ENCODE measurements around the gene TRAF1.

GRCh38 chr9:120856700-120857099, 69.9 kb downstream of the TRAF1 start:
- TF ChIP-seq CTCF (IDR thresholded peaks at IDR 0.05 in 2 of 3, conservative IDR thresholded peaks at IDR 0.05 in 1 of 3; ENCODE audit: borderline replicate concordance in 1 of 3, insufficient read depth in 1 of 3, low read depth in 2 of 3, low read length in 2 of 3): no peak
- TF ChIP-seq MAX (IDR thresholded peaks at IDR 0.05): no peak
- TF ChIP-seq POLR2A (IDR thresholded peaks at IDR 0.05; ENCODE audit: borderline replicate concordance, extremely low read depth, insufficient read depth, insufficient read length): no peak
- TF ChIP-seq EZH2 (IDR thresholded peaks at IDR 0.05): no peak
- no peak for TF ChIP-seq POLR2AphosphoS5 (IDR thresholded peaks at IDR 0.05; ENCODE audit: low read depth, low read length)
- no peak for TF ChIP-seq REST (IDR thresholded peaks at IDR 0.05; ENCODE audit: low read depth)
- TF ChIP-seq RAD21 (IDR thresholded peaks at IDR 0.05; ENCODE audit: low read depth): no peak
- no peak for TF ChIP-seq ZNF274 (IDR thresholded peaks at IDR 0.05; ENCODE audit: low read depth, low read length)
- no peak for TF ChIP-seq ELF1 (IDR thresholded peaks at IDR 0.05; ENCODE audit: borderline replicate concordance, low read depth)
- TF ChIP-seq EZH2phosphoT487 (IDR thresholded peaks at IDR 0.05; ENCODE audit: borderline replicate concordance): no peak
- TF ChIP-seq SP1 (IDR thresholded peaks at IDR 0.05; ENCODE audit: low read depth): no peak
- no peak for TF ChIP-seq EGR1 (IDR thresholded peaks at IDR 0.05; ENCODE audit: low read depth)
- no peak for TF ChIP-seq CEBPB (IDR thresholded peaks at IDR 0.05; ENCODE audit: low read depth)
- TF ChIP-seq TCF7L2 (IDR thresholded peaks at IDR 0.05; ENCODE audit: borderline replicate concordance, extremely low read depth, insufficient read depth, insufficient read length): no peak
